Adrenal gland (tissue), 12 donors: Measurements from ENCODE around the gene GPR152. TPM values are rescaled to one million over a fixed set of nuclear protein-coding genes. Genes with fewer than 3 reads are reported as not detected.
A peak's percentile ranks its signal among the peaks of the same experiment; 100 is the strongest.

ENCODE experiments used
- DNase-seq, 7 donors: peaks; one replicate each; pipeline ENCODE4 v3.0.0-alpha.2; 2019 to 2020
- H3K27ac ChIP-seq, 5 donors: fragments of 200-600 bp; sonication (generic) in 4 of 5; 1 replicate in 3 of 5; 2 replicates in 2 of 5; pipeline versions ENCODE4 v1.5.1 to v1.8.0; 2016 to 2020; ENCODE audit warnings: mild to moderate bottlenecking in 1 of 5
- H3K27me3 ChIP-seq: fragments of 200-600 bp; 2 replicates; pipeline ENCODE4 v1.8.0; 2021
- H3K36me3 ChIP-seq, 2 donors: fragments of 200-600 bp; replicated peaks in 1 of 2; 1 replicate in 1 of 2; 2 replicates in 1 of 2; pipeline versions ENCODE4 v1.5.1 to v1.8.0; 2018 to 2022
- H3K4me1 ChIP-seq, 2 donors: fragments of 200-600 bp; replicated peaks in 1 of 2; 1 replicate in 1 of 2; 2 replicates in 1 of 2; pipeline versions ENCODE4 v1.5.1 to v1.8.0; 2018 to 2021
- H3K4me3 ChIP-seq, 4 donors: fragments of 200-600 bp; sonication (generic) in 3 of 4; one replicate each; pipeline ENCODE4 v1.5.1; 2016 to 2018
- H3K9me3 ChIP-seq, 3 donors: fragments of 200-600 bp; sonication (generic) in 1 of 3; replicated peaks in 1 of 3; 1 replicate in 2 of 3; 2 replicates in 1 of 3; pipeline versions ENCODE4 v1.5.1 to v1.8.0; 2016 to 2021
- CTCF ChIP-seq, 6 experiments: fragments of 450-650 bp in 4 of 6; fragments of 200-600 bp in 2 of 6; sonication (generic) in 1 of 6; IDR thresholded peaks; 1 replicate in 5 of 6; 2 replicates in 1 of 6; pipeline versions ENCODE4 v1.5.1 to v1.8.0; 2016 to 2021; ENCODE audit warnings: antibody characterized with exemption in 6 of 6, mild to moderate bottlenecking in 2 of 6, moderate library complexity in 1 of 6
- POLR2A ChIP-seq, 2 donors: fragments of 450-650 bp; IDR thresholded peaks; one replicate each; pipeline ENCODE4 v1.6.1; 2017; ENCODE audit warnings: antibody characterized with exemption in 2 of 2, mild to moderate bottlenecking in 2 of 2, moderate library complexity in 1 of 2
- WGBS, 4 donors: extraction: QIAGEN DNeasy Blood & Tissue Kit in 2 of 4; methylation state at CpG; one replicate each; pipeline versions ENCODE4 v1.1.5 to v1.1.7; 2013 to 2017; 5-methylcytosine and 5-hydroxymethylcytosine counted together
- intact Hi-C, 2 donors: fragments of 100-400 bp; cut with DNase I; formaldehyde crosslinking; loops; one replicate each; pipeline versions ENCODE4 v1.14.1 to v1.15.0; 2022 to 2023
- polyA plus RNA-seq, 3 donors: library from polyadenylated mRNA; stranded (reverse); fragments of 200-250 nt in 2 of 3; fragments of 350-450 nt in 1 of 3; fragmentation: Illumina TruSeq in 1 of 3; extraction: RNeasy Lipid Tissue Mini Kit (QIAGEN cat#74804) in 1 of 3; gene quantifications; one replicate each; pipeline ENCODE4 v1.2.3, GENCODE V29; 2013 to 2014
- total RNA-seq, 9 donors: library from RNA; depleted of rRNA in 4 of 9; stranded (reverse); fragments of >200 nt in 4 of 9; fragments of 120-200 nt in 1 of 9; fragmentation: NEBNext Ultra II Directional in 1 of 9; extraction: Animal tissue kit (Norgen Biotek cat#: 25700) in 1 of 9; gene quantifications; one replicate each; pipeline versions ENCODE4 v1.1.0 to v1.2.4, GENCODE V29; 2013 to 2023
- donor health status: healthy with polysubstance abuse.
- donor health status: Bipolar disorder and iron deficiency.
- donor health status: DM: yes; HTN: yes; CAD: no.
- donor health status: DM: no; HTN: no; CAD: no.
- donor health status: DM: no; HTN: no; CAD: no.
- donor health status: DM: yes; HTN: yes; CAD: no.

Gene GPR152
- total and polyA plus RNA-seq, 12 donors, result 0.18 TPM; not detected in 11

GRCh38 chr11:67458266-67458665 is 5.7 kb upstream of the GPR152 start:
- peaks cover under 1% of the 10 kb centered on the region in 2 donors for H3K4me1 ChIP-seq
- 84 to 91% (median 86%) methylated on average over 14 to 19 of the region's 19 CpGs for WGBS, 4 donors
- H3K27me3 ChIP-seq, result no peaks in the 10 kb centered on the region
- DNase-seq, result no peak
- intact Hi-C loops, result no loop called here
- no peak overlapping the region for H3K27ac ChIP-seq
- no peak for TF ChIP-seq POLR2A (IDR thresholded peaks at IDR 0.05)
- TF ChIP-seq CTCF (IDR thresholded peaks at IDR 0.05), result no peak
- H3K9me3 ChIP-seq, result no peaks in the 10 kb centered on the region
- no peaks in the 10 kb centered on the region for H3K36me3 ChIP-seq
- no peak overlapping the region for H3K4me3 ChIP-seq

- no peaks in the 10 kb centered on the region for H3K4me1 ChIP-seq
- no peak overlapping the region for H3K4me3 ChIP-seq
- intact Hi-C loops, result no loop called here
- 89 to 96% (median 91%) methylated on average over 12 of the region's 12 CpGs for WGBS, 4 donors
- no peak overlapping the region for H3K27ac ChIP-seq
- no peaks in the 10 kb centered on the region for H3K9me3 ChIP-seq
- TF ChIP-seq POLR2A (IDR thresholded peaks at IDR 0.05), result no peak
- no peak for TF ChIP-seq CTCF (IDR thresholded peaks at IDR 0.05)
- no peaks in the 10 kb centered on the region for H3K36me3 ChIP-seq
- DNase-seq, result peak in 1 of 7 donors; percentile 15
- no peaks in the 10 kb centered on the region for H3K27me3 ChIP-seq
Measured at GRCh38 chr11:67457453-67457852, 4.9 kb upstream of the GPR152 start.

- Histone ChIP-seq H3K36me3 (no peaks in the 10 kb centered on the region), H3K4me3 (no peak overlapping the region), H3K27me3 (no peaks in the 10 kb centered on the region), H3K9me3 (no peaks in the 10 kb centered on the region), H3K27ac (no peak overlapping the region), H3K4me1 (no peaks in the 10 kb centered on the region)
- intact Hi-C loops, result no loop called here
- DNase-seq, result peak in 1 of 7 donors; percentile 18
- 80 to 86% (median 83%) methylated on average over 10 to 25 of the region's 25 CpGs for WGBS, 4 donors
- TF ChIP-seq CTCF (IDR thresholded peaks at IDR 0.05) (no peak), POLR2A (IDR thresholded peaks at IDR 0.05) (no peak)
Measured at GRCh38 chr11:67456068-67456705, 3.7 kb upstream of the GPR152 start.

- Histone ChIP-seq H3K27me3 (no peaks in the 10 kb centered on the region), H3K27ac (no peak within 1 kb of the TSS), H3K4me1 (no peaks in the 10 kb centered on the region), H3K9me3 (no peaks in the 10 kb centered on the region), H3K4me3 (no peak within 1 kb of the TSS), H3K36me3 (no peaks in the 10 kb centered on the region)
- TF ChIP-seq POLR2A (IDR thresholded peaks at IDR 0.05), result no peak
- TF ChIP-seq CTCF (IDR thresholded peaks at IDR 0.05), result no peak
- DNase-seq, result no peak
- intact Hi-C loops, result no loop called here
- WGBS, 4 donors, result 79 to 100% (median 88%) methylated on average over 1 to 3 of the region's 3 CpGs
Measured at GRCh38 chr11:67455054-67455453, 2.5 kb upstream of the GPR152 start, which contains the start of gene CABP4. Gene CABP4, plus strand, starts transcription at chr11:67455354. Its CDS starts 70 bp downstream, at chr11:67455424.
